HG03108 (cell line): ENCODE results near the gene FUT6.

Experiments
- ATAC-seq: cut with Tn5 transposase; IDR thresholded peaks from one replicate; pipeline ENCODE4 v1.9.1; 2021; ENCODE audit warnings: moderate library complexity; ENCODE audit not compliant: unreplicated experiment

The FUT6 gene

DNA sequence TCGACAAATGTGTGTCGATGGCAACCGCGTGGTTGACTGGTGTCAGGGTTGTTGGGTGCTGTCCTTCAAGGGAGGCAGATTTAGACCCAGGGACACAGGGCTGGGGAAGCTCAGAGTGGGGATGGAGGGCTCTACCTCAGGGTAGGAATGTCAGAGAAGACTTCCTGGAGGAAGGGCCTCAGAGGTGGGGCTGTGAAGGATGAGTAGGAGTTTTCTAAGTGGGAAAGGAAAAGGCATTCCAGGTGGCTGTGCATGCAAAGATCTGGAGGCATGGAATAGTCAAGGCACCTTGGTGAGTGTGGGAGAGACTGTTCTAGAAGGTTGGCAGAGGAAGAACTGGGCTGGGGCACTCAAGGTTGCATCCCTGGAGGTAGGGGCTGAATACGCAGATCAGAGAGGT lies 32.6 kb downstream of the FUT6 start:
- ATAC-seq: no peak

DNA sequence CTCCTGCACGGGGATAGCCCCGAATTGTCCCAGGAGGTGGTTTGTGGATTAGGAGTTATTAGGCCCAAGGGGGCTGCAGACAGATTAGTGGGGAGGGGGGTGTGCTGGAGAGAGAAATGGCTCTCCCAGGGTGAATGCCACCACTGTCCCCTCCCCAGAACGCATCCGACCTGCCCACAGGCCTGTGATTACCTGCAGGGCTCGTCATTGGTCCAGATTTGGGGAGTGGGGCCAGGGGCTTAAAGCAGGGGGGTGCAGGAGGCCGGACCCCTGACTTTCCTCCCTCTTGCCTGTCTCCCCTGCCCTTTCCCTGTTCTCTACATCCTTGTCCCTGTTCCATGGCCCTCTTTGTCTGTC lies 33.4 kb downstream of the FUT6 start:
- no peak for ATAC-seq

DNA sequence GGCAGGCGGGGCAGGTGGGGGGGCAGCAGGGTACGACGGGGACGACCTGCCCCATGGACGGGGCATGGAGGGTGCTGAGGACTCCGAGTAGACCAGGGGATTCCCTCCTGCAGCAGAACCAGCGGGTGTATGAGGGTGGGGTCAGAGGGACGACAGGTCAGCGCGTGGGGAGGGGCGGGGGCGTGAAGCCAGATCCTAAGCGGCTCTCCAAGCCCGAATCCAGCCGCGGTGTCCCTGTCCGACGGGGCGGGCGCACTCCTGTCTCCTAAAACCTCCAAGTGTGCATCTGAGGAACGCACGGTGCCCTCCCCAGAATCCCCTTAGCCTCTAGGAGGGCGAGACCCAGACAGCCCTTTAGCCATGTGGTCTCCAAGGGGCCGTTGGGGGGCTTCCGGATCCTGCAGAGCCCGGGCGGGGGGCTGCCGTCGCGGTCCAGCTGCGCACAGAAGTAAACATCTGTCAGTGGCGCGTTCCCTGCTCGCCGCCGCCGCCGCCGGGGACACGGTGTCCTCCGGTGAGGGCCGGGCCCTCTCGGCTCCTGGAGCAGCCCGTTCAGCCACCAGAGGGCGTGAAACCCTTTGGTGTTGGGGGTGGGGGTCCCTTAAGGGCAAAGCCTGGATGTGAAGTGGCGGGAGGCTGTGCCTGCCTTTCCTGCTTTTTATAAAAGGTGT lies 33.9 kb downstream of the FUT6 start:
- no peak for ATAC-seq

DNA sequence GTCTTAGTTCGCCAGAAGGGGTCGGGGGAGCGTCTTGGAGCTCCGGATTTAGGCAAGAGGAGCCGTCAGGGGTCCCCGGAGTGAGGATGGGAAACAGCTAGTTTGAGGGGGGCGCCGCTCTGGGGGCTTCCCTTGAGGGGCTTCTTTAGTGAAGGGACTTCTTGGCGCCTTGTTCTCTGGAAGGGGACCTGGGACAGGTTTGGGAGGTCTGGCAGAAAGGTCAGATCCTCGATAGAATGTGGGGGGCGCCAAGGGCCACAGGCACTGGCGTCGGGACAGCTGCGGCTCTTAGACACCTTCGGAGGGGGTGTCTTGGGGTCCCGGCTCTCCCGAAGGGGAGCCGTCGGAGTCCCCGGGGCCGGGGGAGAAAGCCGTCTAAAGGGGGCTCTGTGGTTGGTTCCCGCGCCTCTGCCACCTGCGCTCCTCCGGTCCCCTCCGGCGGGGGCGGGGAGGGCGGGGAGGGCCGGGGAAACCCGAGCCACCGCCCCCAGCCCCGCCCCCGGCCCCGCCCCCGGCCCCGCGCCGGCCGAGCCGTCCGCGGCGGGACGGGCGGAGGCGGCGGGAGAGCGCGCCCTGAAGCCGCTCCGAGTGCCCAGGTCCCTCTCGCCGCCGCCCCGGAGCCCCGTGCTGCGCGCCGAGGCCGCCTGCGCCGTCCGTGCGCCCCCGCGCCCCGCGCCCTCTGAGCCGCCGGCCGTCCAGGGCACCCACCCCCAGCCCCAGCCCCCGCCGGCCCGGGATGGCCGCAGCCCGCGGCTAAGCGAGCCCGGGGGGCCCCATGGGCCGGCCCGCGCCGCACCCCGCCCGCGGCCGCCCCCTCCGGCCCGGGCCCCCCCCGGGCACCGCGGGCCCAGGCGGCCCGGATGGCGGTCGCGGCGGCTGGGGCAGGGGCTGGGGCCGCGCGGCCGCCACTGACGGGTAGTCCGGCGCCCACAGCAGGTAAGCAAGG lies 34.7 kb downstream of the FUT6 start, which contains the start of gene NRTN:
TSS of gene NRTN (plus strand) at position 552 of the 946 bp plus-strand sequence. CDS start 19,099 bp downstream, outside the sequence.
- no peak for ATAC-seq

DNA sequence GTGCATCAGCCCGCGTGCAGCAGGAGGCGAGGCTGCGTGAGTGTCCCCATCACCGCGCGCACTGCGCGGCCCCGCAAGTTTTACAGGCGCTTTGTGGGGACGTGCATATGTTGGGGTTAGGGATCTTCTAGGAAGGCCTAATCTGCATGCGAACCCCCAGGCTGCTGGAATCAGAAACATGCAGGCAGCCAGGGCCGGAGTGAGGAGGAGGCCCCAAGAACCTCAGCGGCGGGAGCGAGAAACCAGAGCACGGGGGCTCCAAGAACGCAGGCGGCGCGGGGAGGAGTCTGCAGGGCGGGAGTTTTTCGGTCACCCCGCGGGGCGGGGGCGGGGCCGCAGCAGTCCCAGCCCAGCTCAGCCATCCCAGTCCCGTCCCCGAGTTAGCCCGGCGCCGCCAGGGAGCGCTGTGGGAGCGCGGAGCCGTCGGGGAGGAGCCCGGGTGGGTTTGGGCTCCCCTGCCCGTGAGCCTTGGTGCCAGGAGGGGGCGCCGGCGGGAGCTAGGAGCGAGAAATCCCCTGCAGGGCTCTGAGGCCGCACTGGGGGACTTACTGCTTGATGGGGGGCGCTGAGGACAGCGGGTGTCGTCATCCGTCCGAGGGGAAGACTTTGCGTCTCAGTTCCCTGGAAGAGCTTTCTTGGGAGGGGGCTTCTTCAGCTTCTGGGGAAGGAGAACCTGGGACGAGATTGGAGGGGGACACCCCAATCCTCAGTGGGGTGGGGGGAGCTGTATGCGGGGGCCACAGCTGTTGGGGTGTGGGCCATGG lies 35.6 kb downstream of the FUT6 start:
- ATAC-seq: peak; percentile 73

DNA sequence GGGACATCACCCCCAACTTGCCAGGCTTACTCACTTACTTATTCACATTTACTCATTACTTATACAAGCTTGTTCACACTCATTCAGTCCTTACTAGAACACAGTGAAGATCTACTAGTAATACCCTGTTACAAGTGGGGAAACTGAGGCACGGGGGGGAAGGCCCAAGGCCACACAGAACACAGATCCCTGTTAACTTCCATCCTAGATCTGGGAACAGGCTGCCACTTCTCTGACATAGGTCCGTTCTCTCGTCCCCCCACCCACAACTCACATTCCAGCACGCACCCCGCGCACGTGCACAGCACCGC lies 36.1 kb downstream of the FUT6 start:
- ATAC-seq: no peak

DNA sequence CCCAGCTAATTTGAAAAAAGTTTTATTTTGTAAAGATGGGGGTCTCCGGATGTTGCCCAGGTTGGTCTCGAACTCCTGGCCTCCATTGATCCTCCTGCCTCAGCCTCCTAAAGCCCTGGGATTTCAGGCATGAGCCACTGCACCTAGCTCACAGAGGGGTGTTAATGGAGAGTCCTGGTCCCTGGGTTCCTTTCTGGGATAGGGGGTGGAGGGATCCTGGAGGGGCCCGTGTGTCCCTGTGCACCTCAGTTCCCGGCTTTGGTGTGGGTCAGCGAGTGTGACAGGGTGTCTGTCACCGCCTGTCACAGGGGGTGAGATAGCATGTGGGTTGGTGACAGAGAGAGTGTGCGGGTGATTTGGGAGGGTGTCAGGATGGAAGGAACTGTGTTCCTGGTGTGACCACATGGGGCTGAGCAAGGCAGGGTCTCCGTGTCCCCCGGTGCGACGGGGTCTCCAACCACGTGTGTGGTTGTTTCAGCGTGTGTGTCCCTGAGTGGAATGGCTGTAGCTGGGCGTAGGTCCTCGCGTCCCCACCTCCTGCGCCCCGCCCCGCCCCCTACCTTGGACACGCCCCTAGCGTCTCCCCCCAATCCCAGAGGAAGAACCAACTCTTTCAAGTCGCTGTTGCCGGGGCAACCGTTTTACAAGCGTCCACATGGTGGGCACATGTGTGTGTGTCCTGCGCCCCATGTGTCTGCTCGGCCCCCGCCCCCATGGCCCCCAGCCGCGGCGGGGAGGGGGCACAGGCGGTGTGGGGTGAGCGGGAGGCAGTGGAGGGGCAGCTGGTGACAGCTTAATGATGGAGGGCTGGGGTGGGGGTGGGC lies 37.5 kb downstream of the FUT6 start:
- no peak for ATAC-seq

DNA sequence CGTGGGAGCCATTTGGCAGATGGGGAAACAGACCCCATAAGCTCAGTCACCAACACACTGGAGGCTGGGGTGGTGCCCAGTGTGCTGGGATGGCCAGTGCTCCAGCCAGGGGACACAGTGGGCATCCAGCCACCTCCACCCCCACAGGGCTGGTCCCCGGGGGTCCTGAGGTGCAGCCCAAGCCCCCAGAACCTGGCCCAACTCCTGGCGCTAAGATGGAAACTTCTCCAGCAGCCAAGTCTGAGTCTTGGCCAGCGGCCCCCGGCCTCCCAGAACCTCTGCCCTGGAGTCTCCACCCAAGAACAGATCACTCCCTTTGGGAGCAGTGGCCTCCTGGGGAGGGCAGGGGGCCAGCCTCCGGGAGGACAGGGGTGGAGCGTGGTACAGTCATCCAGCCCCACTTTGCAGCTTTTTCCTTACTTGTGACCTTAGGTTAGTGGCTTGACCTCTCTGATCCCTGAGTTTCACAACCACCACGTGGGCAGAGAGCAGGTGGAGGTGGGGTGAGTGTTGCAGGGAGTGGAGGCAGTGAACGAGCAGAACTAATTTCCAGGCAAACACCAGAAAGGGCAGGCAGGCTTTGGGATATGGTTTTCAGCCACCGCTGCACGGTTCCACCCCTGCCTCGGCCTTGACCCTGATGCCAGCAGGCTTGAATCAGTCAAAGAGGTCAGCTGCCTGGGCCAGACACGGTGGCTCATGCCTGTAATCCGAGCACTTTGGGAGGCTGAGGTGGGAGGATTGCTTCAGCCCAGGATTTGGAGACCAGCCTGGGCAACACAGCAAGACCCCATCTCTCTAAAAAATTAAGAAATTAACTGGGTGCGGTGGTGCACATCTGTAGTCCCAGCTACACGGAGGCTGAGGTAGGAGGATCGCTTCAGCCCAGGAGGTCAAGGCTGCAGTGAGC lies 38.9 kb downstream of the FUT6 start:
- no peak for ATAC-seq

DNA sequence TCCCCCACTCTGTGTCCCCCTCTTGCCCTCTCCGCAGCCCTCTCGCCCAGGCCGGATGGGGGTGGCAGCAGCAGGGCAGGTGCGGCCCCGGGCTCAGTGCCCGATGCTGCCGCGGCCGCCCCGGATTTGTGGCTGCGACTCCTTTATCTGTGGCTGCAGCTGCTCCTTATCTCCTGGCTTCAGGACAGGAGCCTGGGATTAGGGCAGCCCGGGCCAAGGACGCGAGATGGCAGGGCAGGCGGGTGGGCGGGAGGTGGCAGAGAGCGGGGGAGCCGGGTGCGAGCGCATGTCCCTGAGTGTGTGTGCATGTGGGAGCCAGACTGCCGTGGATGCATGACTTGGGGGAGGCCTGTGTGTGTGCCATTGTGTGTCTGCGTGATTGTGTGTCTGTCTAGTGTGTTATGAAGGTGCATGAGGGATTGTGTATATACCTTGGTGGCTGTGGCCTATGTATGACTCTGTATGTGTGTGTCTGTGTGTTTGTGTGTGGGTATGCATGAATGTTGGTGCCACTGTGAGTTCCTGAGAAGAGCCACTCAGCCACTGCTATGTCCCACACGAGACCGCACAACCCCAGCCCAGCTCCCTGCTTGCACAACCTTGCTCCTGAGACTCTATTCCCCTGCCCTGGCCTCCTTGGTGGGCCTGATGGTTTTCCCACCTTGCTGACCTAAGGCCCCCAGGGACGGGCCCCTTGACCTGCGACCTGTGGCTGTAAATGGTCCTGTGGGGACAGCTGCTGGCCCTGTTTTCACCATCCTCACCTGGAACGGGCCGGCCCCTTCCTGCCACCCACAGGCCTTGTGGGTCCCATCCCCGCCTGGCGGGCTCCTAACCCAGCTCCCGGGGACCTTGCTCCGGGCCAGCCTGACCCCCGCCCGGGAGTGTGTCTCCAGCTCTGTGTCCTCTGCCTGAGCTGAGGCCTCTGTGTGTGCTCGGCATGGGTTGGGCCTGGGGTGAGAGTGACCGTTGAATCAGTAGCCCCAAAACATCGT lies 40.0 kb downstream of the FUT6 start:
- ATAC-seq: no peak

DNA sequence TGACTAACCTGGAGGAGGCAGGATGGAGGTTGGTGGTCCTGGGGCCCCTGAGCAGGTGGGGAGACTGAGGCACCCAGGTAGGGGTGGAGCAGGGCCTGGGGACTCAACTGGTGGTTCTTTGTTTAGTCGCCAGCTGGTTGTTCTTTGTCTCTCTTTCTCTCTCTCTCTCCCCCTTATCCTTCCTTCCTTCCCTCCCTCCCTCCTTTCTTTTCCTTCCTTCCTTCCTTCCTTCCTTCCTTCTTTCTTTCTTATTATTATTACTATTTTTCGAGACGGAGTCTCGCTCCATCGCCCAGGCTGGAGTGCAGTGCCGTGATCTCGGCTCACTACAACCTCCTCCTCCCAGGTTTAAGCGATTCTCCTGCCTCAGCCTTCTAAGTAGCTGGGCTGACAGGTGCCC lies 41.3 kb downstream of the FUT6 start:
- no peak for ATAC-seq

DNA sequence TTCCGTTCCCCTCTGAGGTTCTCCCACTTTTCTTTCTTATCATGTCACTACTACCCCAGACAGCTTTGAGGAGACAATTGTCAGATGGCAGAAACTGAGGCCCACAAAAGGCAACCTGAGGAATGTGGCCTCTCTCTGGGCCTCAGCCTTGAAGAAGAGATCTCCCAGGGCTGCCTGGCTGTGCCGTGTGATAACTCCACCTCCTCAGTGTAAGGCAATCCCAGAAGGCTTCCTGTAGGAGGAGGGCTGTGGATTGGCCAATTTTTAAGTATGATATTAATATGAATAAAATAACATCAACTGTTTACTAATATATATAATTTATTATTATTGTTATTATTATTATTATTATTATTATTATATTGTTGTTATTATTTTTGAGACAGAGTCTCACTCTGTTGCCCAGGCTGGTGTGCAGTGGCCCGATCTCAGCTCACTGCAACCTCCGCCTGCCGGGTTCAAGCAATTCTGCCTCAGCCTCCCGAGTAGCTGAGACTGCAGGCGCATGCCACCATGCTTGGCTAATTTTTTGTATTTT lies 44.1 kb downstream of the FUT6 start:
- ATAC-seq: no peak

DNA sequence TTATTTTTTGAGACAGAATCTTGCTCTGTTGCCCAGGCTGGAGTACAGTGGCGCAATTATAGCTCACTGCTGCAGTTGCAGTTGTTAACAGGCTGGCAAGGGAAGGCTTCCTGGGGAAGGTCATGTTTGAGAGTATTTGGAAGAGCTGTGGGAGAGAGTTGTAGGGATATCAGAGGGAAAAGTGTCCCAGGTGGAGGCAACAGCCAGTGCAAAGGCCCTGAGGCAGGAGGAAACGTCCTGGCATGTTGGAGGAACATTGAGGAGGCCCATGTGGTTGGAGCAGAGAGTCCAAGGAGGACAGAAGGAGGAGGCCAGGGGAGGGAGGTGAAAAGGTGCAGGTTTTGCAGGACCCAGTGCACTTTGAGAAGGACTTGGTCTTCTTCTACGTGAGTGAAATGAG lies 46.3 kb downstream of the FUT6 start:
- ATAC-seq: no peak

DNA sequence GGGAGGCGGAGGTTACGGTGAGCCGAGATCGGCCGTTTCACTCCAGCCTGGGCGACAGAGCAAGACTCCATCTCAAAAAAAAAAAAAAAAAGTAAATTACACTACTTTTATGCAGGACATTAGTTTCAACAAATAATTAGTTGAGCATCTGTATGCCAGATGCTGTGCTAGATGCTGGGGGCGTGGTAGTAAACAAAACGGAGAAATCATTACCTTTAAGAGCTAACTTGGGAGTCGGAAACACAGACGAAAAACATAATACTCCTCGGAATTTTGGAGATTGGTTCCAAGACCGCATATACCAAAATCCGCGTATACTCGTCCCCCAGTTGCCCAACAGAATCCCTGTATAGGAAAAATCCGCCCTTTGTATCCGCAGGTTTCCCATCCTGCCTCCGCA lies 47.3 kb downstream of the FUT6 start:
- no peak for ATAC-seq

DNA sequence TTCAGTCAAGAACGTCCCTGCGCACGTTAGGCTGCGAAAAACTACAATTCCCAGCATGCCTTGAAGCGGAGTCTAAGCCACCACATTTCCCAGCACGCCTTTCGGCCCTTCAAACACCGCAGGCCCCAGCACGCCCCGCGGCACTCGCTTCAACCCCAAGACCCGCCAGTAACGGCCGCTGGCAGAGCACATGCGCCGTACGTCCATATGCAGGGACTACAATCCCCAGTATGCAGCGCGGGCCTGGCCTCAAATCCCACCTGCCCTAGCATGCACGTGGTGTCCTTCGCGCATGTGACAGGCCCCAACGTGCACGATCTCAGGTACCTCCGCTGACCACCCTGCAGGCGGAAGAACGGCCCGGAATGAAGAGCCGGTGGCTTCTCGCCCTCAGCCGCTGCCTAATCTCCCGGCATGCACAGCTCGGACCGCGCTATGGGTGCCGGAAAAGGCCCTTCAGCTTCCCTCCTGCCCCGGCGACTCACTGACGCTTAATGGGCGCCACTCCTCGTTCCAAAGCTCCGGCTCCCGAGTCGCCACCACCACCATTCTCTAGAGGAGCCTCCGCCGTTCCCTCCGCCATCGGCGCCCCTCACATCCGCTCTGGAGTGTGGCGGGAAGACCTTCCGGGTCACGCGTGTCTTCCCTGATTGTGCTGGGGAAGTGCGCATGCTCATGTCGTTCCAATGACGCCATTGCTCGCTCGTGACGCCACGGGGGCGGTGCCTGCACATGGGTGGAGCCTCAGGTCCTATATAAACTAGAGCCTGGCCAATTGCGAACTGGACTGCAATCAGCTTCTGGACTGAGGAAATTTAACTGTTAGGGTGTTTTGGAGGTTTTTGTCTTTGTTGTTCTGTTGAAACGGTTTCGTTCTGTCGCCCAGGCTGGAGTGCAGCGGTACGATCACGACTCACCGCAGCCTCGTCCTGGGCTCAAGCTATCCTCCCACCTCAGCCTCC lies 48.7 kb downstream of the FUT6 start, which contains the start of gene DUS3L:
TSS of gene DUS3L (minus strand) at position 605 of the 962 bp plus-strand sequence. CDS start at position 583, 22 bp downstream.
- ATAC-seq: peak; percentile 91

DNA sequence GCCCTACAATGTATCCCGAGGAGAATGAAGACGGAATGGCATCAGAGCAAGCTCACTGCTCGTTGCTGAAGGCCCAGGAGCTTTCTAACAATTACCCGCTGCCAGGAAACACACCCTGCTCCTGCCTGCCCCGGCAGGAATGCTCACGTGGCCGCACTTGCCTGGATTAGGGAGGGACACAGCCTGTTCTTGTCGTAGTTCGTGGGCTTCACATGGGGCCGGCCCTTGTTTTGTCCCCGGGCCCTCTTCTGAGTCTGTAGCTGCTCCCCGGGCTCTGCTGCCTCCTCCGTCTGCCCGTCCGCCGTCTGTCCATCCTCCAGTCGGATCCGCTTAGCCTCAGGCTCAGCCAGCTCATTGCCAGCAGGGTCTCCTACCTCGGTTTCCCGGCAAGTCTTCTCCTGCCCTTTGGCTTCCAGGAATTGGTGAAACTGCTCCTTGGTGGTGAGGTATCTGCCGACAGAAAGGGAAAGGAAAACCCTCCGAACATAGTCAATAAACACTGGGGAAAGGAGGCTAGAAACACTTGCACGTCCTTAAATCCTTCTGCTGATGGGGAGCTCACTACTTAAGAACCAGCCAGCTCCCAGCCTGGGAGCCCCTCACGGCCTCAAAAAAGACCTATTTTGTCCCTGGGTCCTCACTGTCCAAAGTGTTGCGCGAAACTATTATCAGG lies 49.5 kb downstream of the FUT6 start:
- no peak for ATAC-seq

DNA sequence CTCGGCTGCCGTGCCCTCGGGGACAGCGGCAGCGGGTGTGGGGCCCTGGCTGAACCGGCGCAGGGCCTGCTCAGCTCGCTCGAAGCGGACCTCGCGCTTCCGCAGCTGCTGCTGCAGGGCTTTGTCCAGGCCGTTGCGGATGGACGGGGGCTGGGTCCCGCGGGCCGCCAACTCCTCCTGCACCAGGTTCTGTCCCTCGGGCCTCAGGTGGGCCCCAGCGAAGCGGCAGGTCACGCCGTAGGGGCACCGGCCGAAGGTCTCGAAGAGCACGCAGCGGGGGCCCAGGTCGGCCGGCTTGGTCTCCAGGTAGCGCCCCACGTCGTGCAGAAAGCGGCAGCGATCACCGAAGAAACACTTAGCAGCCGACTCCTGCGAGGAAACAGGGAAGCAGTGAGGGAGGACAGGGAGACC lies 50.1 kb downstream of the FUT6 start:
- ATAC-seq: no peak
